Thymus (tissue), 11 donors: ENCODE data around the gene ZNF609. TPM values are rescaled to one million over a fixed set of nuclear protein-coding genes. Genes with fewer than 3 reads are reported as not detected.
"Not testable (repeated sequence)": the region's sequence is repeated elsewhere in the genome, so short reads cannot be mapped to it uniquely, and the experiment has no call there.

Experiments used
- DNase-seq, 9 donors: peaks; one replicate each; pipeline ENCODE4 v3.0.0-alpha.2; 2013; ENCODE audit warnings: low spot score in 9 of 9, low read depth in 6 of 9, missing footprints in 1 of 9
- H3K27ac ChIP-seq, 2 donors: one replicate each; pipeline ENCODE4 v1.5.1; 2013; ENCODE audit warnings: control low read depth in 1 of 2, low read depth in 1 of 2, low read length in 1 of 2, mild to moderate bottlenecking in 1 of 2, moderate library complexity in 1 of 2
- H3K27me3 ChIP-seq, 2 donors: one replicate each; pipeline ENCODE4 v1.5.1; 2013; ENCODE audit warnings: low read length in 1 of 2; ENCODE audit not compliant: control insufficient read depth in 2 of 2, insufficient read depth in 1 of 2
- H3K36me3 ChIP-seq, 2 donors: one replicate each; pipeline ENCODE4 v1.5.1; 2013; ENCODE audit warnings: low read length in 1 of 2, mild to moderate bottlenecking in 1 of 2, moderate library complexity in 1 of 2; ENCODE audit not compliant: control insufficient read depth in 2 of 2, insufficient read depth in 2 of 2
- H3K4me1 ChIP-seq, 2 donors: one replicate each; pipeline ENCODE4 v1.5.1; 2013; ENCODE audit warnings: low read length in 2 of 2; ENCODE audit not compliant: control insufficient read depth in 2 of 2, insufficient read depth in 2 of 2
- H3K4me3 ChIP-seq, 2 donors: one replicate each; pipeline ENCODE4 v1.5.1; 2013; ENCODE audit warnings: low read length in 2 of 2, control low read depth in 1 of 2, mild to moderate bottlenecking in 1 of 2
- H3K9me3 ChIP-seq, 2 donors: one replicate each; pipeline ENCODE4 v1.5.1; 2013; ENCODE audit warnings: low read length in 1 of 2, mild to moderate bottlenecking in 1 of 2; ENCODE audit not compliant: control insufficient read depth in 2 of 2, insufficient read depth in 1 of 2
- WGBS: extraction: QIAGEN DNeasy Blood & Tissue Kit; methylation state at CpG from one replicate; pipeline ENCODE4 v1.1.7; 2013; 5-methylcytosine and 5-hydroxymethylcytosine counted together
- polyA plus RNA-seq: library from polyadenylated mRNA; stranded (reverse); fragments of 200-250 nt; gene quantifications from one replicate; pipeline ENCODE4 v1.2.3, GENCODE V29; 2013
- total RNA-seq: library from RNA; stranded (reverse); fragments of 120-200 nt; gene quantifications from one replicate; pipeline ENCODE4 v1.2.4, GENCODE V29; 2013
- donor health status: healthy.

The ZNF609 gene
- total and polyA plus RNA-seq, 2 donors, result 7.5 to 16.8 TPM

DNA sequence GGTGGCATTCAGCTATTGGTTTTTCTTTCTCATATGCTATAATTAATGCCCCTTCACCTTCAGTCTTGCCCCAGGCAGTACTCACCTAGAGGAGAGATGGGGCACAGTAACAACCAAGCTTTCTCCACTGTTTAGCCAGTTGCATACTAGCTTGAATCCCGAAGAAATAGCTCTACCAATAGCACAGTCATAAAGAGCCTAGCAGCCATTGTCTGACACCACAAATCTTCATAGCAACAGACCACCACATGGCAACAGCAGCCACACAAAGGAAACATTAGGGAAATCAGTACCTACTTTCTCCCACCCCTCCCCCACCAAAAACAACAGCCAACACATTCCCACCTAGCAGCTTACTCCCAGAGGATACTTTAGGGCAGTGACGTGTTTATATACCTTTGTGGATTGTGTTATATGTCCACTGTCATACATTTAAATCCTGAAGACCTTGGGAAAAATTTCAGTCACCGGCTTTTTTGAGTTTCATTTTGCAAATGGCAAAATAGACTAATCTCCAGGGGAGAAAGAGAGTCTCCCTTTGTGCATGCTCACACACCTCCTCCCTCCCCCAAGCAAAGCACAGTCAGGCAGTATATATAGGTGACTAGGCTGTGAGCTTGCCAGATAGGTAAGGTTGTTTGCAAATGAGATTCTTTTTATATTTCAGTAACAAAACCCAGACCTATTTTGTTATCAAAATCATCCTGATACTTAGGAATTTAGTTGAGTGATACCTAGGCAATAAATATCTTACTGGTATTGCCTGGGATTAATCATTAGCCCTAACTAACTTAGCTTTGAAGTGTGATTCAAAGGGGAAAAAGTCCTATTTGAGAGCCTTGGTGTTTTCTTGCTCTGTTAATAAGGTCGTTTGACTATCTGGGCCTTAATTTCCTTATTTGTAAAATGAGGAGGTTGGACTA, 174.5 kb downstream of the ZNF609 start:
- Histone ChIP-seq H3K4me1 (peaks cover 8 to 29% of the 10 kb centered on the region in 2 donors), H3K27ac (peak overlapping the region in 1 of 2 donors; percentile 64), H3K27me3 (no peaks in the 10 kb centered on the region), H3K4me3 (no peak overlapping the region), H3K9me3 (no peaks in the 10 kb centered on the region), H3K36me3 (peaks cover 5 to 19% of the 10 kb centered on the region in 2 donors)
- WGBS, result 60% methylated on average over 4 of the region's 4 CpGs
- peak in 1 of 9 donors; percentile 41 for DNase-seq

DNA sequence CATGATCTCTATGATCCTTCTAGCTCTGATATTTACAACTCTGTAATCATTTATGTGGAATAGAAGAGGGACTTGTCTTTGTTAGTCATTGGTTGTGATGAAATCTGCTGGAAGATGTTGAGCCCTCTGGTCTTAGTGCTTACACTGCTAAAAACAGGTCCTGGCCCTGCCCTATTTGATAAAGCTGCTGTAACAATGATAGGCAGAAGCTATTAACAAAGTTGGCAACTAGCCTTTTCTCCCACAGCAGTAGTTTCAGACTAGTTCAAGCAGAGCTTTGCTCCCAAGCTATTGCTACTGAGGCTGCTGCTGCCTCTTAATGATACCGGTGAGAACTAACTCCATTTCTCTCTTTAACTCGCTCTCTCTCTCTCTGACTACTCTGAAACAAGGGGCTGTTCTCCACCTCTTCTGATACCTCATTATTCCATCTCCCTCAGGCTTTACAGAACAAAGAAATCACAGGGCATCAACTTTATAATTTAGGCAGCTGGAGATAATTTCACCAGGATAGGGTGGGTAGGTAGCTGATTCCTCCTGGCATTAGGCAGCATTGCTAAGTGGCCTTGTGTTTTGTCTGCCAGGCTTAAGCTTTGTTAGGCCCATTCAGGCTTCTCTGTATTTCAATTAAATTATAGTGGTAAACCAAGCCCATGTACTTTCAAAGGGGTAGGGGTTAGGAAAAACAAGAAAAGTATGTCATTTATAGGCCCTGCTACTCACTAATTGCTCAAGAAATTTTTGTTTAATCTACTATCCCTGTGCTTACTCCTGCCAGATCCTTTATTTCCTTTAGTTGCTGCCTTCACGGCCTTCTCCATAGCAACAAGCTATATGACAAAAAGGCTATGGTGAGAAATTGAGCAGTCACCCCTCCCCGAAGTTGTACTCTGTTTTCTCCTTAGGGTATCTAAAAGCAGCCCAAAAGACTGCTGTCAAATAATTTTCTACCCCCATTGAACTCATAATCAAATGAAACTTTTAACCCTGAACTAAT, 175.4 kb downstream of the ZNF609 start:
- DNase-seq, result no peak
- Histone ChIP-seq H3K9me3 (no peaks in the 10 kb centered on the region), H3K27me3 (no peaks in the 10 kb centered on the region), H3K27ac (peak overlapping the region; percentile 19 to 30), H3K36me3 (peaks cover 5 to 22% of the 10 kb centered on the region in 2 donors), H3K4me1 (peaks cover 8 to 29% of the 10 kb centered on the region in 2 donors), H3K4me3 (no peak overlapping the region)
- 90% methylated on average over 4 of the region's 4 CpGs for WGBS

DNA sequence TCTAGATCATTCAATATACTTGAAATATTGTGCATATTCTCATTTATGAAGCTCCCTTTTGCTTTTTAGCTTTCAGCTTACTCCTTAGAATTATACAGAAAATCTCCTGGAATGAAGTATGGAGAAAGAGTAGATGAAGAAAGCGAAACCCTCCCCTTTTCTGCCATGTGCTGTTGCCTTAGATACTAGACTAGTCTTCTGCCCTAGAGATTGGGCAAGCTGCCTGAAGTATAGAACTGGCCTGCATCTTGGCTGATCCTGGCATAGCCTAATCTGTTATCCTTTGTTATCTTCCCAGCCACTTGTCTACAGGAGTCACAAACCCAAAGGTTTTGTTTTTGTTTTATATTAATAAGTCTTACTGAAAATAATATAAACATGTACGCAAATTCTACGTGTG, 176.2 kb downstream of the ZNF609 start:
- H3K4me3 ChIP-seq, result no peak overlapping the region
- H3K4me1 ChIP-seq, result peaks cover 8 to 29% of the 10 kb centered on the region in 2 donors
- no peak for DNase-seq
- no peaks in the 10 kb centered on the region for H3K27me3 ChIP-seq
- H3K27ac ChIP-seq, result no peak overlapping the region
- over 99% methylated on average over 3 of the region's 3 CpGs for WGBS
- no peaks in the 10 kb centered on the region for H3K9me3 ChIP-seq
- peaks cover 5 to 17% of the 10 kb centered on the region in 2 donors for H3K36me3 ChIP-seq

DNA sequence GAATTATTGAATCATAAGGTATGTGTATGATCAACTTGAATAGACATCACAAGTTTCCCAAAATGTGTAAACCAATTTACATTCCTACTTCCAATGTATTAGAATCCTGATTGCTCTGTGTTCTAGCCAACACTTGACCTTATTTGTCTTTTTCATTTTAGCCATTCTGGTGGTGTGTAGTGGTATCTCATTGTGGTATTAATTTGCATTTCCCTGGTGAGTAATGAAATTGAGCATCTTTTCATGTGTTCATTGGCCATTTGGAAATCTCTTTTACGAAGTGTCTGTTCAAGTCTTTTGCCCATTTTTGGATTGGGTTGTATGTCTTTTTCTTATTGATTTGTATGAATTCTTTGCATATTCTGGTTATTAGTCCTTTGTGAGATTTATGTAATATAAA, 177.0 kb downstream of the ZNF609 start:
- Histone ChIP-seq H3K27me3 (no peaks in the 10 kb centered on the region), H3K27ac (no peak overlapping the region), H3K4me3 (no peak overlapping the region), H3K36me3 (peaks cover 6 to 11% of the 10 kb centered on the region in 2 donors), H3K4me1 (peaks cover 8 to 29% of the 10 kb centered on the region in 2 donors), H3K9me3 (no peaks in the 10 kb centered on the region)
- no peak for DNase-seq
- 100% methylated on average over 1 of the region's 1 CpG for WGBS

DNA sequence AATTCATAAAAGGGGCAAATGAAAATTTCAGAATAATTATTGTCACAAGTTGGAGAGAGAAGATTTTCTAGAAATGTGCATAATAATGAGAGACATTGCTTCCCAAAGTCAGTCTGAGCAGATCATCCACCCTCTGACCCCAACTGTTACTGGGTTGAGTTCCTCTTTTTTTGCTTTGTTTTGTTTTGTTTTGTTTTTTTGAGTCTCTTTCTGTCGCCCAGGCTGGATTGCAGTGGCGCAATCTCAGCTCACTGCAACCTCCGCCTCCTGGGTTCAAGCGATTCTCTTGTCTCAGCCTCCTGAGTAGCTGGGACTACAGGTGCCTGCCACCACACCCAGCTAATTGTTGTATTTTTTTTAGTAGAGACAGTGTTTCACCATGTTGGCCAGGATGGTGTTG, 179.4 kb downstream of the ZNF609 start:
- peaks cover 1 to 11% of the 10 kb centered on the region in 2 donors for H3K4me1 ChIP-seq
- not testable (repeated sequence) for DNase-seq, H3K27ac ChIP-seq, H3K9me3 ChIP-seq, H3K36me3 ChIP-seq, H3K27me3 ChIP-seq, H3K4me3 ChIP-seq
- WGBS, result 95% methylated on average over 4 of the region's 4 CpGs

DNA sequence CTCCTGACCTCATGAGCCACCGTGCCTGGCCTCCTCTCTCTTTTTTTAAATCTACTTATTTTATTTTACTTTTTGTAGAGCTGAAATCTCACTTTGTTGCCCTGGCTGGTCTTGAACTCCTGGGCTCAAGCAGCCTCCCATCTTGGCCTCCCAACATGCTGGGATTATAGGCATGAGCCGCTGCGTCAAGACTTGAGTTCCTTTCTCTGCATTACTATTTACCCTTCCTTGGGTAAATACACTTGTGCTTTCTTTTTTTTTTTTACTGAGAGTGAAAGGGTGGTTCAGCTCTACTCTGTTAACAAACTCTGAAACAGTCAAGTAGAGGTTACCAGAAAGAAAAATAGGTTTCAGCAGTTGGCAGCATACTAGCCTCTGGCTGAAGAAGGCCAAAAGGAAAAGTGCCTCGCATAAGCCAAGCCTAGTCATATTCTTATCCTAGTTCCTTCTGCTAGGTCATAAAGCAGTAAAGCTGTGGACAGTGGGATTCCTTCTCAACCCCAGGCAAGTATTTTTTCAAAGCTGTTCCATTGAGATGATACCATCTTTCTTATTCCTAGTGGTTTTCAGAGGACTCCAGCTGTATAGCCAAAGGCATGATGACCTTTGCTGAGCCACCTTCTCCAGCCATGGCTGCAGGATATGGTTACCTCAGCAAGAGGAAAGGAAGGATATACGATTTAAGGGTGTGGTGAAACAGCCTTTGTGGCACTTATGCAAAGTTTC, 179.9 kb downstream of the ZNF609 start:
- H3K4me1 ChIP-seq, result peaks cover 0 to 9% of the 10 kb centered on the region in 2 donors
- WGBS, result 84% methylated on average over 5 of the region's 5 CpGs

DNA sequence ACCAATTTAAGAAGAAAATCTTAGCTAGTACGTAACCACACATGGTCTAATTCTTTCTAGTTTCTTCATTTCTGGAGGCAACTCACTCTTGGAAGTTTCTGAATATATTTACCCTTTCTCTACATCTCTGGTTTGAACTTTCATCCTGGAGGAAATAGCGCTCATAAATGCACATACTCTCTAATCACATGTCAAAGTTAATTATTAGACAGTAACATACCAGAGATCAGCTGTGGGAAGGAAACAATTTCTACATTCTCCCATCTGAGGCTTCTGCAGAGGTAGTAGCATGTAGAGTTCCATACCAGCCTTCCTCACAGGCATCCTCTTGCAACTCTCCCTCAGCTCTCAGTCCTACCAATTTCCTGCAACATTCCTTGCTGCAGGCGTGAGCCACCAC, 182.5 kb downstream of the ZNF609 start:
- Histone ChIP-seq H3K9me3 (no peaks in the 10 kb centered on the region), H3K4me1 (no peaks in the 10 kb centered on the region), H3K27me3 (no peaks in the 10 kb centered on the region), H3K27ac (no peak overlapping the region), H3K36me3 (peaks cover 4 to 7% of the 10 kb centered on the region in 2 donors), H3K4me3 (no peak overlapping the region)
- no peak for DNase-seq
- WGBS, result over 99% methylated on average over 3 of the region's 3 CpGs

More for the DNA sequence above, 179.9 kb downstream of the ZNF609 start:
- Histone ChIP-seq H3K27ac (no peak overlapping the region), H3K4me3 (no peak overlapping the region), H3K9me3 (no peaks in the 10 kb centered on the region), H3K27me3 (no peaks in the 10 kb centered on the region), H3K36me3 (peaks cover 4 to 7% of the 10 kb centered on the region in 2 donors)
- DNase-seq, result no peak

DNA sequence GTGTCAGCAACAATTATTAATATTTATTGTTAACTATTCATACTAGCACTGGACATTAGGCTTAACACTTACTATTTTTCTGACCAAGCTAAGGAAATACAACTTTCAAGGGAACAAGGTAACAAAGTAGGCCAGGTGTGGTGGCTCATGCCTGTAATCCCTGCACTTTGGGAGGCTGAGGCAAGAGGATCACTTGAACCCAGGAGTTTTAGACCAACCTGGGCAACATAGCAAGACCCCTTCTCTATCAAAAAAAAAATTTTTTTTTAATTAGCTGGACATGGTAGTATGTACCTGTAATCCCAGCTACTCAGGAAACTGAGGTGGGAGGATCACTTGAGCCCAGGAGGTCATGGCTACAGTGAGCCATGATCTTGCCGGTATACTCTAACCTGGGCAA, 183.3 kb downstream of the ZNF609 start:
- Histone ChIP-seq H3K4me1 (no peaks in the 10 kb centered on the region), H3K4me3 (no peak overlapping the region), H3K27me3 (no peaks in the 10 kb centered on the region), H3K9me3 (no peaks in the 10 kb centered on the region), H3K27ac (no peak overlapping the region), H3K36me3 (peaks cover 4 to 7% of the 10 kb centered on the region in 2 donors)
- WGBS, result 100% methylated on average over 1 of the region's 1 CpG
- DNase-seq, result no peak
